ENCODE data around the gene TACC2.

TACC2 gene

GRCh38 chr10:122251459-122252255, 262.7 kb downstream of the TACC2 start:
- H3K4me3 ChIP-seq (ENCODE audit: low read depth, low read length) = no peak overlapping the region
- in situ Hi-C loops (cut with HindIII; ENCODE audit: low sequenced_read_pairs) = no loop called here
- no peak for TF ChIP-seq CTCF (IDR thresholded peaks at IDR 0.05; ENCODE audit: low read depth, low read length, missing control alignments)
- DNase-seq (ENCODE audit: low read depth) = no peak

- no peak for TF ChIP-seq CTCF (IDR thresholded peaks at IDR 0.05; ENCODE audit: low read depth, low read length, missing control alignments)
- in situ Hi-C loops (cut with HindIII; ENCODE audit: low sequenced_read_pairs) = no loop called here
- no peak for DNase-seq (ENCODE audit: low read depth)
- no peak overlapping the region for H3K4me3 ChIP-seq (ENCODE audit: low read depth, low read length)
These were observed 263.8 kb downstream of the TACC2 start for GRCh38 chr10:122252805-122253204.

- TF ChIP-seq CTCF (IDR thresholded peaks at IDR 0.05; ENCODE audit: low read depth, low read length, missing control alignments) = no peak
- in situ Hi-C loops (cut with HindIII; ENCODE audit: low sequenced_read_pairs) = no loop called here
- DNase-seq (ENCODE audit: low read depth) = no peak
- no peak overlapping the region for H3K4me3 ChIP-seq (ENCODE audit: low read depth, low read length)
These were observed 264.6 kb downstream of the TACC2 start for GRCh38 chr10:122253605-122254004.

GRCh38 chr10:122254831-122255230, 265.9 kb downstream of the TACC2 start:
- no peak overlapping the region for H3K4me3 ChIP-seq (ENCODE audit: low read depth, low read length)
- no peak for TF ChIP-seq CTCF (IDR thresholded peaks at IDR 0.05; ENCODE audit: low read depth, low read length, missing control alignments)
- in situ Hi-C loops (cut with HindIII; ENCODE audit: low sequenced_read_pairs) = no loop called here
- DNase-seq (ENCODE audit: low read depth) = no peak

- no peak for TF ChIP-seq CTCF (IDR thresholded peaks at IDR 0.05; ENCODE audit: low read depth, low read length, missing control alignments)
- DNase-seq (ENCODE audit: low read depth) = no peak
- in situ Hi-C loops (cut with HindIII; ENCODE audit: low sequenced_read_pairs) = no loop called here
These were observed 266.7 kb downstream of the TACC2 start for GRCh38 chr10:122255509-122256301.

GRCh38 chr10:122257041-122257440, 268.1 kb downstream of the TACC2 start:
- in situ Hi-C loops (cut with HindIII; ENCODE audit: low sequenced_read_pairs) = no loop called here
- H3K4me3 ChIP-seq (ENCODE audit: low read depth, low read length) = no peak overlapping the region
- no peak for DNase-seq (ENCODE audit: low read depth)
- no peak for TF ChIP-seq CTCF (IDR thresholded peaks at IDR 0.05; ENCODE audit: low read depth, low read length, missing control alignments)

More at GRCh38 chr10:122255509-122256301, 266.7 kb downstream of the TACC2 start:
- H3K4me3 ChIP-seq (ENCODE audit: low read depth, low read length) = no peak overlapping the region

Measured in astrocyte of the cerebellum (primary cell).